K562 (cell line): Measurements from ENCODE around the gene VASH1. TPM values are rescaled to one million over a fixed set of nuclear protein-coding genes. Genes with fewer than 3 reads are reported as not detected.

Experiments used
- BCL6 ChIP-seq: fragments of 250-450 bp; sonication (Bioruptor Pico); IDR thresholded peaks from 2 replicates; pipeline ENCODE4 v1.4.0; 2020
- CBX2 ChIP-seq: fragments of 200-600 bp; sonication (generic); IDR thresholded peaks from one replicate; pipeline ENCODE4 v1.6.1; 2012; ENCODE audit warnings: mild to moderate bottlenecking, low read length, inconsistent platforms; ENCODE audit not compliant: insufficient read depth, poor library complexity, severe bottlenecking
- EP400 ChIP-seq: fragments of 450-650 bp; IDR thresholded peaks from 2 replicates; pipeline ENCODE4 v1.6.1; 2017; ENCODE audit warnings: antibody characterized with exemption, mild to moderate bottlenecking, moderate library complexity
- HDAC2 ChIP-seq: fragments of 450-650 bp; IDR thresholded peaks from 2 replicates; pipeline ENCODE4 v1.6.1; 2016; ENCODE audit warnings: mild to moderate bottlenecking
- KLF13 ChIP-seq: fragments of 450-650 bp; IDR thresholded peaks from 2 replicates; pipeline ENCODE4 v1.6.1; 2016; ENCODE audit warnings: missing genetic modification characterization, low read depth, mild to moderate bottlenecking, missing compliant biosample characterization, moderate library complexity, borderline replicate concordance
- MEF2A ChIP-seq: IDR thresholded peaks from 2 replicates; pipeline ENCODE4 v1.6.1; 2011; ENCODE audit warnings: low read depth, mild to moderate bottlenecking, low read length, moderate library complexity; ENCODE audit not compliant: control insufficient read depth
- NFXL1 ChIP-seq: fragments of 450-650 bp; formaldehyde crosslinking; IDR thresholded peaks from 2 replicates; pipeline ENCODE4 v1.4.0; 2021; ENCODE audit warnings: mild to moderate bottlenecking
- OTX1 ChIP-seq: fragments of 450-650 bp; formaldehyde crosslinking; IDR thresholded peaks from 2 replicates; pipeline ENCODE4 v1.4.0; 2022; ENCODE audit warnings: mild to moderate bottlenecking
- PTRF ChIP-seq: fragments of 450-650 bp; IDR thresholded peaks from 2 replicates; pipeline ENCODE4 v1.6.1; 2016; ENCODE audit warnings: mild to moderate bottlenecking, missing genetic modification characterization, missing compliant biosample characterization
- RBM22 ChIP-seq: fragments of 200-400 bp; formaldehyde crosslinking; IDR thresholded peaks from 2 replicates; pipeline ENCODE4 v1.6.1; 2018; ENCODE audit warnings: low read length, low read depth; ENCODE audit not compliant: poor library complexity, severe bottlenecking
- RFX1 ChIP-seq: fragments of 450-650 bp; IDR thresholded peaks from 2 replicates; pipeline ENCODE4 v1.6.1; 2016; ENCODE audit warnings: mild to moderate bottlenecking, moderate library complexity
- SIRT6 ChIP-seq: IDR thresholded peaks from one replicate; pipeline ENCODE4 v1.6.1; 2012; ENCODE audit warnings: low read depth, mild to moderate bottlenecking, control low read depth, inconsistent platforms, low read length, moderate library complexity
- SLC30A9 ChIP-seq: fragments of 250-450 bp; sonication (Bioruptor Pico); IDR thresholded peaks from 2 replicates; pipeline ENCODE4 v1.8.0; 2022; ENCODE audit warnings: mild to moderate bottlenecking, moderate library complexity
- TAF9B ChIP-seq: fragments of 450-650 bp; IDR thresholded peaks from 2 replicates; pipeline ENCODE4 v1.6.1; 2018; ENCODE audit warnings: mild to moderate bottlenecking; ENCODE audit not compliant: partially characterized antibody
- TCF7L2 ChIP-seq: fragments of 150-350 bp; IDR thresholded peaks from 2 replicates; pipeline ENCODE4 v1.6.1; 2016; ENCODE audit warnings: low read depth, mild to moderate bottlenecking, low read length, moderate library complexity
- U2AF1 ChIP-seq: fragments of 200-400 bp; formaldehyde crosslinking; optimal IDR thresholded peaks from 2 replicates; pipeline ENCODE3; 2017; ENCODE audit warnings: mild to moderate bottlenecking, low read depth, low read length, moderate library complexity
- ZNF197 ChIP-seq: fragments of 200-800 bp; sonication (Bioruptor generic); IDR thresholded peaks from 2 replicates; pipeline ENCODE4 v1.6.1; 2016; ENCODE audit warnings: low read depth, missing genetic modification characterization, missing compliant biosample characterization
- ZNF785 ChIP-seq: fragments of 250-450 bp; sonication (Bioruptor Pico); IDR thresholded peaks from 2 replicates; pipeline ENCODE4 v1.4.0; 2020; ENCODE audit warnings: mild to moderate bottlenecking
- polyA plus RNA-seq, 8 experiments: library from polyadenylated mRNA; depleted of rRNA in 4 of 8; stranded (reverse) in 5 of 8; unstranded in 3 of 8; fragments of >200 nt; fragmentation: Nextera tagmentation in 2 of 8; fragmentation: Illumina TruSeq in 1 of 8; extraction: Ambion mirVana in 2 of 8; extraction: Trizol in 1 of 8; gene quantifications; 2 replicates each; pipeline versions ENCODE4 v1.2.1 to v1.2.3, GENCODE V29; 2011 to 2014; ENCODE audit warnings: inconsistent platforms in 1 of 8, missing spikeins in 1 of 8
- total RNA-seq, 7 experiments: library from RNA; depleted of rRNA in 6 of 7; stranded (reverse); fragments of >200 nt in 6 of 7; fragmentation: Illumina TruSeq in 2 of 7; extraction: Trizol in 2 of 7; gene quantifications; 2 replicates each; pipeline versions ENCODE4 v1.2.1 to v1.2.3, GENCODE V29; 2011 to 2021; ENCODE audit warnings: low replicate concordance in 1 of 7
- TF ChIP-seq, protein P1 (sequence below): fragments of 450-650 bp; IDR thresholded peaks from 2 replicates; pipeline ENCODE4 v1.6.1; 2016
- TF ChIP-seq, protein P2 (sequence below): sonication (generic); IDR thresholded peaks from 2 replicates; pipeline ENCODE4 v1.6.1; 2016
- TF ChIP-seq, protein P3 (sequence below): IDR thresholded peaks from 2 replicates; pipeline ENCODE4 v1.6.1; 2011; ENCODE audit not compliant: insufficient read length; ENCODE audit errors: extremely low read depth
- TF ChIP-seq, protein P4 (sequence below): fragments of 200-800 bp; sonication (Bioruptor generic); IDR thresholded peaks from 2 replicates; pipeline ENCODE4 v1.6.1; 2017; ENCODE audit warnings: missing genetic modification characterization, missing compliant biosample characterization
- TF ChIP-seq, protein P5 (sequence below): fragments of 450-650 bp; formaldehyde crosslinking; IDR thresholded peaks from 2 replicates; pipeline ENCODE4 v1.4.0; 2020; ENCODE audit warnings: mild to moderate bottlenecking, moderate library complexity

Gene VASH1
- total and polyA plus RNA-seq, 9 of the 15 experiments (the other 6 are each of a cell fraction or from before 2014, with no cell fraction given), result 0.01 to 0.43 (median 0.13) TPM; not detected in 1

DNA sequence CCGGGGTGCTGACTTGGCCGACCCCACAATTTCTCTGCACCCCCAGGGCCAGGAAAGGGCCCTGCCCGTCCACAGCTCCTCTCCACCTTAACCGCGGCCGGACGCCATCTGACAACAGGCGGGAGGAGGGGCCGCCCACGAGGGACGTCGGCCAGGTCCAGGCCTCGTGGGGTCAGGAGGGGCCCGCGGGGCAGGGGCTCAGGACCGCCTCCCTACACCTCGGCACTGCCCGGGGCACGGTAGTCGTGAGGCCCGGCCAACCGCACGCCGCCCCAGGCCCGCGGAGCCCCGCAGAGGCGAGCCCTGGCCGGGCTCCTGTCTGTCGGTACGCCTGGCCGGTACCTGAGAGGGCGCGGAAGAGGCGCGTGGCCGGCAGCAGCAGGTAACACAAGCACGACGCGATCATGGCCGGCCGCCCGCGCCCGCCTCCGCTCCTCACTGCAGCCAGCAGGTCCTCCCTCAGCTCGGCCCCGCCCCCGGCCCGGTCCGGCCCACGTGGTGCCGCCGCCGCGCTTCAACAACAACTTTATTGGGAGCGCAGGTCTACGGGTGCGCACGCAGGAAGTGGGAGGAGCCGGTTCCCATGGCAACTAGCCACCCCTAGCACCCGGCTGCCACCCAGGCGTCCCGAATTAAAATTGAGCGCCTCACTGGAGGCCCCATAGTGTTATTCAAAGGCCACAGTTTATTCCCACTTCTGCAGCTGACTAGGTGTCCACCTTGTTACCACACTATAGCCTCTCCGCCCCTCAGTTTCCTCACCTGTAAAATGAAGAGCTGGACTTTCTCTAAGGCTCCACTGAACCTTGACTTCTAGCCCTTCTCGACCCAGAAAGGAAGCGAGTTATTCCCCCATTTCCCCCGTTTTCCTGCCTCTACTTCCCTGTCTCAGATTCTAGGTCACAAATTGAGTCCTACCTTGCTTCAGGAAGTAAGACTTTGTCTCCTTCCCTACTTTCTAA lies 51.4 kb downstream of the VASH1 start, which contains the start of gene ANGEL1 (continued):
- TF ChIP-seq, protein P1, sequence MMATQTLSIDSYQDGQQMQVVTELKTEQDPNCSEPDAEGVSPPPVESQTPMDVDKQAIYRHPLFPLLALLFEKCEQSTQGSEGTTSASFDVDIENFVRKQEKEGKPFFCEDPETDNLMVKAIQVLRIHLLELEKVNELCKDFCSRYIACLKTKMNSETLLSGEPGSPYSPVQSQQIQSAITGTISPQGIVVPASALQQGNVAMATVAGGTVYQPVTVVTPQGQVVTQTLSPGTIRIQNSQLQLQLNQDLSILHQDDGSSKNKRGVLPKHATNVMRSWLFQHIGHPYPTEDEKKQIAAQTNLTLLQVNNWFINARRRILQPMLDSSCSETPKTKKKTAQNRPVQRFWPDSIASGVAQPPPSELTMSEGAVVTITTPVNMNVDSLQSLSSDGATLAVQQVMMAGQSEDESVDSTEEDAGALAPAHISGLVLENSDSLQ, result no peak
- TF ChIP-seq, protein P2, sequence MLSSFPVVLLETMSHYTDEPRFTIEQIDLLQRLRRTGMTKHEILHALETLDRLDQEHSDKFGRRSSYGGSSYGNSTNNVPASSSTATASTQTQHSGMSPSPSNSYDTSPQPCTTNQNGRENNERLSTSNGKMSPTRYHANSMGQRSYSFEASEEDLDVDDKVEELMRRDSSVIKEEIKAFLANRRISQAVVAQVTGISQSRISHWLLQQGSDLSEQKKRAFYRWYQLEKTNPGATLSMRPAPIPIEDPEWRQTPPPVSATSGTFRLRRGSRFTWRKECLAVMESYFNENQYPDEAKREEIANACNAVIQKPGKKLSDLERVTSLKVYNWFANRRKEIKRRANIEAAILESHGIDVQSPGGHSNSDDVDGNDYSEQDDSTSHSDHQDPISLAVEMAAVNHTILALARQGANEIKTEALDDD, result no peak
- no peak for TF ChIP-seq TCF7L2
- TF ChIP-seq CBX2, result no peak
- TF ChIP-seq PTRF (tag), result no peak
- TF ChIP-seq BCL6 (CRISPR knock-in tag), result no peak
- no peak for TF ChIP-seq NFXL1 (CRISPR knock-in tag)
- peak; percentile 74; the same call in 1 of the 2 replicates for TF ChIP-seq KLF13 (tag)
- TF ChIP-seq ZNF785 (CRISPR knock-in tag), result no peak
- TF ChIP-seq, protein P3, sequence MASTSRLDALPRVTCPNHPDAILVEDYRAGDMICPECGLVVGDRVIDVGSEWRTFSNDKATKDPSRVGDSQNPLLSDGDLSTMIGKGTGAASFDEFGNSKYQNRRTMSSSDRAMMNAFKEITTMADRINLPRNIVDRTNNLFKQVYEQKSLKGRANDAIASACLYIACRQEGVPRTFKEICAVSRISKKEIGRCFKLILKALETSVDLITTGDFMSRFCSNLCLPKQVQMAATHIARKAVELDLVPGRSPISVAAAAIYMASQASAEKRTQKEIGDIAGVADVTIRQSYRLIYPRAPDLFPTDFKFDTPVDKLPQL, result no peak
- no peak for TF ChIP-seq OTX1 (CRISPR knock-in tag)
- no peak for TF ChIP-seq U2AF1
- no peak for TF ChIP-seq TAF9B
- no peak for TF ChIP-seq HDAC2
- TF ChIP-seq SIRT6, result no peak
- TF ChIP-seq, protein P4, sequence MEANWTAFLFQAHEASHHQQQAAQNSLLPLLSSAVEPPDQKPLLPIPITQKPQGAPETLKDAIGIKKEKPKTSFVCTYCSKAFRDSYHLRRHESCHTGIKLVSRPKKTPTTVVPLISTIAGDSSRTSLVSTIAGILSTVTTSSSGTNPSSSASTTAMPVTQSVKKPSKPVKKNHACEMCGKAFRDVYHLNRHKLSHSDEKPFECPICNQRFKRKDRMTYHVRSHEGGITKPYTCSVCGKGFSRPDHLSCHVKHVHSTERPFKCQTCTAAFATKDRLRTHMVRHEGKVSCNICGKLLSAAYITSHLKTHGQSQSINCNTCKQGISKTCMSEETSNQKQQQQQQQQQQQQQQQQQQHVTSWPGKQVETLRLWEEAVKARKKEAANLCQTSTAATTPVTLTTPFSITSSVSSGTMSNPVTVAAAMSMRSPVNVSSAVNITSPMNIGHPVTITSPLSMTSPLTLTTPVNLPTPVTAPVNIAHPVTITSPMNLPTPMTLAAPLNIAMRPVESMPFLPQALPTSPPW (CRISPR knock-in tag), result peak; percentile 72
- TF ChIP-seq, protein P5, sequence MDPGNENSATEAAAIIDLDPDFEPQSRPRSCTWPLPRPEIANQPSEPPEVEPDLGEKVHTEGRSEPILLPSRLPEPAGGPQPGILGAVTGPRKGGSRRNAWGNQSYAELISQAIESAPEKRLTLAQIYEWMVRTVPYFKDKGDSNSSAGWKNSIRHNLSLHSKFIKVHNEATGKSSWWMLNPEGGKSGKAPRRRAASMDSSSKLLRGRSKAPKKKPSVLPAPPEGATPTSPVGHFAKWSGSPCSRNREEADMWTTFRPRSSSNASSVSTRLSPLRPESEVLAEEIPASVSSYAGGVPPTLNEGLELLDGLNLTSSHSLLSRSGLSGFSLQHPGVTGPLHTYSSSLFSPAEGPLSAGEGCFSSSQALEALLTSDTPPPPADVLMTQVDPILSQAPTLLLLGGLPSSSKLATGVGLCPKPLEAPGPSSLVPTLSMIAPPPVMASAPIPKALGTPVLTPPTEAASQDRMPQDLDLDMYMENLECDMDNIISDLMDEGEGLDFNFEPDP (CRISPR knock-in tag), result no peak
- TF ChIP-seq RBM22, result peak; percentile 71
- no peak for TF ChIP-seq MEF2A
- no peak for TF ChIP-seq SLC30A9 (CRISPR knock-in tag)
- TF ChIP-seq EP400, result peak; percentile 80
- TF ChIP-seq ZNF197 (CRISPR knock-in tag), result no peak
- peak; percentile 98 for TF ChIP-seq RFX1
